GM12878 (cell line): ENCODE results near the gene LRRC30. TPM values are rescaled to one million over a fixed set of nuclear protein-coding genes. Genes with fewer than 3 reads are reported as not detected.

Source experiments
- ATAC-seq: fragments of 200-7000 bp; cut with Tn5 transposase; 3 replicates; pipeline ENCODE4 v1.9.1; 2020; ENCODE audit warnings: mild to moderate bottlenecking, moderate library complexity
- BruUV-seq: library from RNA; stranded (reverse); fragments of 400-500 nt; replicated peaks from 2 replicates; lab custom pipeline; 2021; lab: Mats Ljungman, UMichigan
- CTCF ChIA-PET: fragments of 300-600 bp; sonication (Branson Sonifier 250); formaldehyde crosslinking; extraction: SDS; loops from one replicate; lab custom pipeline; 2021; ENCODE audit warnings: inconsistent platforms; lab: Yijun Ruan, JAX
- POLR2A ChIA-PET: fragments of 350-600 bp; formaldehyde crosslinking; extraction: SDS; loops from one replicate; lab custom pipeline; 2021; ENCODE audit warnings: inconsistent platforms; lab: Charles Lee
- RAD21 ChIA-PET: fragments of 300-600 bp; sonication (Branson Sonifier 250); formaldehyde crosslinking; loops from one replicate; lab custom pipeline; 2023; ENCODE audit warnings: antibody characterized with exemption; ENCODE audit not compliant: unreplicated experiment; lab: Charles Lee
- SMC1A ChIA-PET: fragments of 300-600 bp; sonication (Branson Sonifier 250); formaldehyde crosslinking; loops from one replicate; lab custom pipeline; 2023; ENCODE audit not compliant: unreplicated experiment, uncharacterized antibody; lab: Charles Lee
- DNase-seq: peaks from one replicate; pipeline ENCODE4 v3.0.0-alpha.2; 2011; ENCODE audit warnings: low read depth, low spot score
- FAIRE-seq: peaks from 3 replicates; lab custom pipeline; 2011; peaks lifted over from hg19 to GRCh38; lab: Jason Lieb, UNC
- H2AFZ ChIP-seq: 2 replicates; pipeline ENCODE4 v1.6.0; 2011; ENCODE audit warnings: low read depth, low read length, control low read depth; ENCODE audit not compliant: control insufficient read depth
- H3K27ac ChIP-seq: 2 replicates; pipeline ENCODE4 v1.5.1; 2011; ENCODE audit warnings: control low read depth; ENCODE audit not compliant: control insufficient read depth, insufficient read depth
- H3K27me3 ChIP-seq, 2 experiments: replicated peaks in 1 of 2; 2 replicates each; pipeline versions ENCODE4 v1.6.0 to v1.6.1; 2011; ENCODE audit warnings: low read length in 1 of 2; ENCODE audit not compliant: control insufficient read depth in 2 of 2, insufficient read depth in 2 of 2
- H3K36me3 ChIP-seq, 2 experiments: 2 replicates each; pipeline ENCODE4 v1.5.1; 2011; ENCODE audit warnings: low read length in 1 of 2; ENCODE audit not compliant: control insufficient read depth in 2 of 2, insufficient read depth in 2 of 2
- H3K4me1 ChIP-seq: 2 replicates; pipeline ENCODE4 v1.6.1; 2011; ENCODE audit warnings: mild to moderate bottlenecking, low read length, moderate library complexity, mixed read lengths; ENCODE audit not compliant: control insufficient read depth, insufficient read depth
- H3K4me2 ChIP-seq: 2 replicates; pipeline ENCODE4 v1.6.0; 2011; ENCODE audit warnings: control low read depth; ENCODE audit not compliant: control insufficient read depth, insufficient read depth
- H3K4me3 ChIP-seq: fragments of 200-600 bp; sonication (generic); 2 replicates; pipeline ENCODE4 v1.5.1; 2016
- H3K79me2 ChIP-seq: 2 replicates; pipeline ENCODE4 v1.6.0; 2011; ENCODE audit warnings: low read length; ENCODE audit not compliant: control insufficient read depth, insufficient read depth
- H3K9ac ChIP-seq: 2 replicates; pipeline ENCODE4 v1.8.0; 2011; ENCODE audit warnings: low read length, control low read depth, mixed read lengths; ENCODE audit not compliant: control insufficient read depth, insufficient read depth
- H3K9me3 ChIP-seq: replicated peaks from 3 replicates; pipeline ENCODE4 v1.5.1; 2011; ENCODE audit warnings: mild to moderate bottlenecking, low read length; ENCODE audit not compliant: control insufficient read depth, insufficient read depth
- H4K20me1 ChIP-seq: 2 replicates; pipeline ENCODE4 v1.6.0; 2011; ENCODE audit not compliant: control insufficient read depth, insufficient read depth
- CEBPB ChIP-seq, 2 experiments: fragments of 150-350 bp in 1 of 2; IDR thresholded peaks; 2 replicates each; pipeline ENCODE4 v1.6.1; 2012 to 2014; ENCODE audit warnings: low read depth in 2 of 2, low read length in 2 of 2, borderline replicate concordance in 1 of 2, inconsistent platforms in 1 of 2
- GABPA ChIP-seq: IDR thresholded peaks from 2 replicates; pipeline ENCODE4 v1.6.1; 2014; ENCODE audit warnings: antibody characterized with exemption, low read depth, mild to moderate bottlenecking, inconsistent platforms
- KDM1A ChIP-seq: fragments of 200-600 bp; sonication (generic); IDR thresholded peaks from 2 replicates; pipeline ENCODE4 v1.6.1; 2016; ENCODE audit warnings: borderline replicate concordance
- MAX ChIP-seq: IDR thresholded peaks from 2 replicates; pipeline ENCODE4 v1.6.1; 2012; ENCODE audit warnings: low read depth, low read length, improper control_type of control experiment
- MEF2B ChIP-seq: fragments of 450-650 bp; IDR thresholded peaks from 2 replicates; pipeline ENCODE4 v1.6.1; 2018; ENCODE audit warnings: mild to moderate bottlenecking, moderate library complexity; ENCODE audit not compliant: partially characterized antibody, poor library complexity, severe bottlenecking
- NFYA ChIP-seq: IDR thresholded peaks from 2 replicates; pipeline ENCODE4 v1.6.1; 2011; ENCODE audit warnings: low read depth, mild to moderate bottlenecking, low read length, improper control_type of control experiment, borderline replicate concordance
- NR2F1 ChIP-seq: fragments of 450-650 bp; conservative IDR thresholded peaks from 2 replicates; pipeline ENCODE4 v1.6.1; 2017; ENCODE audit warnings: mild to moderate bottlenecking
- RAD51 ChIP-seq: fragments of 450-650 bp; IDR thresholded peaks from 2 replicates; pipeline ENCODE4 v1.6.1; 2016; ENCODE audit warnings: moderate library complexity, mild to moderate bottlenecking, inconsistent platforms
- RCOR1 ChIP-seq: conservative IDR thresholded peaks from 2 replicates; pipeline ENCODE4 v1.6.1; 2012; ENCODE audit warnings: low read depth, low read length, improper control_type of control experiment
- REST ChIP-seq: IDR thresholded peaks from 2 replicates; pipeline ENCODE4 v1.6.1; 2012; ENCODE audit warnings: mild to moderate bottlenecking, low read depth, low read length
- SIX5 ChIP-seq: IDR thresholded peaks from 2 replicates; pipeline ENCODE4 v1.6.1; 2011; ENCODE audit warnings: mild to moderate bottlenecking, low read depth, low read length, moderate library complexity; ENCODE audit not compliant: severe bottlenecking
- SRF ChIP-seq, 2 experiments: IDR thresholded peaks; 2 replicates each; pipeline ENCODE4 v1.6.1; 2011; ENCODE audit warnings: low read depth in 2 of 2, low read length in 2 of 2, mild to moderate bottlenecking in 1 of 2, moderate library complexity in 1 of 2
- USF1 ChIP-seq: IDR thresholded peaks from 2 replicates; pipeline ENCODE4 v1.6.1; 2011; ENCODE audit warnings: borderline replicate concordance, low read depth, mild to moderate bottlenecking, moderate library complexity, mixed read lengths, low read length; ENCODE audit not compliant: insufficient read depth; ENCODE audit errors: extremely low read length
- ZBED1 ChIP-seq: IDR thresholded peaks from 2 replicates; pipeline ENCODE4 v1.6.1; 2016; ENCODE audit warnings: borderline replicate concordance
- ZNF217 ChIP-seq: fragments of 450-650 bp; IDR thresholded peaks from 2 replicates; pipeline ENCODE4 v1.6.1; 2017; ENCODE audit warnings: antibody characterized with exemption, mild to moderate bottlenecking
- WGBS: methylation state at CpG from one replicate; pipeline ENCODE4 v1.1.6; 2016; ENCODE audit warnings: low lambda C conversion rate; ENCODE audit not compliant: insufficient replicate concordance, insufficient coverage; ENCODE audit errors: missing lambda C conversion rate; 5-methylcytosine and 5-hydroxymethylcytosine counted together
- in situ Hi-C: fragments of 300-500 bp; cut with MboI; formaldehyde crosslinking; loops from 9 replicates; pipeline ENCODE4 v1.14.3; 2018; ENCODE audit warnings: mixed read lengths
- intact Hi-C: fragments of 100-400 bp; cut with micrococcal nuclease; formaldehyde crosslinking; loops from one replicate; pipeline ENCODE4 v1.14.2; 2022; ENCODE audit not compliant: unreplicated experiment
- polyA plus RNA-seq, 11 experiments: library from polyadenylated mRNA; depleted of rRNA in 4 of 11; unstranded in 6 of 11; stranded (reverse) in 5 of 11; fragments of >200 nt; fragmentation: Nextera tagmentation in 4 of 11; fragmentation: Illumina TruSeq in 1 of 11; extraction: Ambion mirVana in 4 of 11; extraction: Trizol in 1 of 11; gene quantifications; 1 replicate in 1 of 11; 2 replicates in 10 of 11; pipeline versions ENCODE4 v1.2.1 to v1.2.3, GENCODE V29; 2011 to 2016; ENCODE audit warnings: inconsistent platforms in 2 of 11, missing spikeins in 2 of 11, low read depth in 1 of 11
- total RNA-seq, 4 experiments: library from RNA; depleted of rRNA in 3 of 4; stranded (reverse); fragments of >200 nt in 3 of 4; fragmentation: Illumina TruSeq in 1 of 4; extraction: Trizol in 1 of 4; gene quantifications; 2 replicates each; pipeline versions ENCODE4 v1.2.1 to v1.2.3, GENCODE V29; 2013 to 2021

The LRRC30 gene
- total and polyA plus RNA-seq, 10 of the 15 experiments (the other 5 are each of a cell fraction or from before 2014, with no cell fraction given) = not detected

GRCh38 chr18:7255054-7255453 lies 24.2 kb downstream of the LRRC30 start (continued):
- TF ChIP-seq REST (no peak), CEBPB (IDR thresholded peaks at IDR 0.05; ENCODE audit: borderline replicate concordance in 1 of 2, low read depth in 2 of 2, low read length in 2 of 2) (no peak)

GRCh38 chr18:7255643-7256042 lies 24.8 kb downstream of the LRRC30 start:
- WGBS = 73% methylated on average over 5 of the region's 5 CpGs
- Histone ChIP-seq H3K9me3 (no peaks in the 10 kb centered on the region), H2AFZ (no peak overlapping the region), H3K36me3 (no peaks in the 10 kb centered on the region), H3K79me2 (no peaks in the 10 kb centered on the region), H3K27ac (no peak overlapping the region), H3K4me3 (no peak overlapping the region), H4K20me1 (no peaks in the 10 kb centered on the region), H3K9ac (no peak overlapping the region), H3K4me2 (no peak overlapping the region), H3K4me1 (no peaks in the 10 kb centered on the region), H3K27me3 (no peaks in the 10 kb centered on the region)
- in situ Hi-C loops = no loop called here
- BruUV-seq = no TSS peak
- POLR2A ChIA-PET = no interaction called here
- DNase-seq (no peak), FAIRE-seq (no peak), ATAC-seq (no peak)
- RAD21 ChIA-PET = no interaction called here
- TF ChIP-seq GABPA (no peak), SIX5 (no peak), ZBED1 (no peak), KDM1A (no peak), ZNF217 (no peak), MAX (no peak), SRF (IDR thresholded peaks at IDR 0.05; ENCODE audit: low read depth in 2 of 2, low read length in 2 of 2) (no peak), RCOR1 (no peak), MEF2B (no peak), NR2F1 (no peak), RAD51 (no peak), USF1 (no peak), NFYA (no peak)
- CTCF ChIA-PET = interaction anchor here (0.6 kb wide), 1 partner anchor 384 kb away, joined by 3 read pairs; no protein-coding TSS in a partner anchor
- intact Hi-C loops = no loop called here
- SMC1A ChIA-PET = no interaction called here
